Gastroesophageal sphincter (tissue), 3 donors: ENCODE measurements around the gene PPL.

Experiments
- POLR2A ChIP-seq, 2 donors: fragments of 450-650 bp; IDR thresholded peaks; one replicate each; pipeline ENCODE4 v1.6.1; 2017; ENCODE audit warnings: antibody characterized with exemption in 2 of 2, mild to moderate bottlenecking in 2 of 2, moderate library complexity in 1 of 2
- POLR2AphosphoS5 ChIP-seq: sonication (generic); formaldehyde crosslinking; IDR thresholded peaks from one replicate; pipeline ENCODE4 v1.6.1; 2017; ENCODE audit warnings: antibody characterized with exemption
- TF ChIP-seq, protein P1 (sequence below), 4 experiments: fragments of 200-600 bp in 2 of 4; fragments of 450-650 bp in 2 of 4; sonication (generic) in 1 of 4; IDR thresholded peaks; one replicate each; pipeline ENCODE4 v1.5.1; 2017 to 2019; ENCODE audit warnings: antibody characterized with exemption in 4 of 4, mild to moderate bottlenecking in 2 of 4, moderate library complexity in 2 of 4

DNA sequence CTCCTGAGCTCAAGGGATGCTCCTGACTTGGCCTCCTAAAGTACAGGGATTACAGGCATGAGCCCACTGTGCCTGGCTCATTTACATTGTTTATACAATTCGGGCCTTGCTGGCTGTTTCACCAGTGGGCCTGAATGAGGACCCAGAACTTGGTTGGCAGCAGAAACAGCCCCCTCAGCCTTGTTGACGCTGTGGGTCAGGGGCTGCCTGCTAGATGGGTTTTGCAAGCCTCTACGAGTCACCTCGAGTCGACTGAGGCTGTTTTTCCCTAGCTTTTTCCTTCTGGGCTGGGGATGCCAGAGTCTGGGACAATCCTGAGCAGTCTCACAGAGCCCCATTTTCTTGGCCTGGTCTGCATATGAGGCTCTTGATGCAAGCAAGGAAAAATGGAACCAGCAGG, 16.1 kb downstream of the PPL start:
- TF ChIP-seq, protein P1, sequence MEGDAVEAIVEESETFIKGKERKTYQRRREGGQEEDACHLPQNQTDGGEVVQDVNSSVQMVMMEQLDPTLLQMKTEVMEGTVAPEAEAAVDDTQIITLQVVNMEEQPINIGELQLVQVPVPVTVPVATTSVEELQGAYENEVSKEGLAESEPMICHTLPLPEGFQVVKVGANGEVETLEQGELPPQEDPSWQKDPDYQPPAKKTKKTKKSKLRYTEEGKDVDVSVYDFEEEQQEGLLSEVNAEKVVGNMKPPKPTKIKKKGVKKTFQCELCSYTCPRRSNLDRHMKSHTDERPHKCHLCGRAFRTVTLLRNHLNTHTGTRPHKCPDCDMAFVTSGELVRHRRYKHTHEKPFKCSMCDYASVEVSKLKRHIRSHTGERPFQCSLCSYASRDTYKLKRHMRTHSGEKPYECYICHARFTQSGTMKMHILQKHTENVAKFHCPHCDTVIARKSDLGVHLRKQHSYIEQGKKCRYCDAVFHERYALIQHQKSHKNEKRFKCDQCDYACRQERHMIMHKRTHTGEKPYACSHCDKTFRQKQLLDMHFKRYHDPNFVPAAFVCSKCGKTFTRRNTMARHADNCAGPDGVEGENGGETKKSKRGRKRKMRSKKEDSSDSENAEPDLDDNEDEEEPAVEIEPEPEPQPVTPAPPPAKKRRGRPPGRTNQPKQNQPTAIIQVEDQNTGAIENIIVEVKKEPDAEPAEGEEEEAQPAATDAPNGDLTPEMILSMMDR (IDR thresholded peaks at IDR 0.05) = no peak
- TF ChIP-seq POLR2A (IDR thresholded peaks at IDR 0.05) = no peak
- no peak for TF ChIP-seq POLR2AphosphoS5
